Psoas muscle (tissue), 8 donors: ENCODE results near the gene TGM2. TPM values are rescaled to one million over a fixed set of nuclear protein-coding genes. Genes with fewer than 3 reads are reported as not detected.

Experiments used
- ATAC-seq, 4 donors: fragments of 200-7000 bp; cut with Tn5 transposase; one replicate each; pipeline ENCODE4 v1.9.1; 2020; ENCODE audit warnings: moderate library complexity in 3 of 4, mild to moderate bottlenecking in 2 of 4
- DNase-seq, 2 donors: peaks; one replicate each; pipeline ENCODE4 v3.0.0-alpha.2; 2020
- H3K27ac ChIP-seq: fragments of 200-600 bp; one replicate; pipeline ENCODE4 v1.8.0; 2022
- H3K27me3 ChIP-seq, 3 donors: fragments of 200-600 bp in 1 of 3; one replicate each; pipeline versions ENCODE4 v1.6.1 to v1.8.0; 2013 to 2022; ENCODE audit warnings: low read length in 2 of 3, mild to moderate bottlenecking in 2 of 3, moderate library complexity in 1 of 3; ENCODE audit not compliant: insufficient read depth in 3 of 3
- H3K36me3 ChIP-seq, 2 donors: fragments of 200-600 bp in 1 of 2; one replicate each; pipeline versions ENCODE4 v1.6.1 to v1.8.0; 2013 to 2022; ENCODE audit warnings: low read depth in 1 of 2, mild to moderate bottlenecking in 1 of 2, moderate library complexity in 1 of 2; ENCODE audit not compliant: insufficient read depth in 1 of 2
- H3K4me1 ChIP-seq: fragments of 200-600 bp; one replicate; pipeline ENCODE4 v1.8.0; 2022
- H3K4me3 ChIP-seq: fragments of 200-600 bp; one replicate; pipeline ENCODE4 v1.8.0; 2022; ENCODE audit warnings: mild to moderate bottlenecking
- H3K9me3 ChIP-seq: fragments of 200-600 bp; one replicate; pipeline ENCODE4 v1.8.0; 2022
- CTCF ChIP-seq: fragments of 200-600 bp; IDR thresholded peaks from one replicate; pipeline ENCODE4 v1.8.0; 2022; ENCODE audit warnings: antibody characterized with exemption
- WGBS, 3 donors: extraction: QIAGEN DNeasy Blood & Tissue Kit; methylation state at CpG; one replicate each; pipeline versions ENCODE4 v1.1.6 to v1.1.7; 2013; 5-methylcytosine and 5-hydroxymethylcytosine counted together
- intact Hi-C, 2 donors: fragments of 100-400 bp; cut with DNase I; formaldehyde crosslinking; loops; one replicate each; pipeline versions ENCODE4 v1.11.0 to v1.14.2; 2022
- polyA plus RNA-seq, 3 donors: library from polyadenylated mRNA; stranded (reverse); fragments of 200-250 nt; gene quantifications; one replicate each; pipeline ENCODE4 v1.2.3, GENCODE V29; 2013
- total RNA-seq, 4 donors: library from RNA; stranded (reverse); fragmentation: NEBNext Ultra II Directional in 2 of 4; extraction: Animal tissue kit (Norgen Biotek cat#: 25700) in 2 of 4; gene quantifications; one replicate each; pipeline versions ENCODE4 v1.2.1 to v1.2.4, GENCODE V29; 2021 to 2023
- donor health status: healthy with polysubstance abuse.
- donor health status: DM: no; HTN: no; CAD: no; lungs with moderate emphysema.
- donor health status: Bipolar disorder and iron deficiency.
- donor health status: healthy.
- donor health status: DM: yes; HTN: yes; CAD: no.
- donor health status: DM: no; HTN: no; CAD: no.
- donor health status: DM: no; HTN: no; CAD: no.
- donor health status: DM: yes; HTN: yes; CAD: no.

The TGM2 gene
- total and polyA plus RNA-seq, 7 donors, result 23.6 to 235 (median 117) TPM

GRCh38 chr20:38085026-38085425 is 80.0 kb downstream of the TGM2 start:
- 90 to 93% (median 92%) methylated on average over 10 of the region's 10 CpGs for WGBS, 3 donors
- intact Hi-C loops, result no loop called here
- Histone ChIP-seq H3K27me3 (no peaks in the 10 kb centered on the region), H3K36me3 (peaks cover 2 to 51% of the 10 kb centered on the region in 2 donors), H3K9me3 (no peaks in the 10 kb centered on the region), H3K27ac (no peak overlapping the region), H3K4me1 (peaks cover 17% of the 10 kb centered on the region), H3K4me3 (no peak overlapping the region)
- DNase-seq, result no peak
- ATAC-seq, result no peak
- TF ChIP-seq CTCF, result no peak

GRCh38 chr20:38084425-38084951 is 80.6 kb downstream of the TGM2 start:
- peaks cover 0 to 46% of the 10 kb centered on the region in 2 donors for H3K36me3 ChIP-seq
- no peak overlapping the region for H3K27ac ChIP-seq
- intact Hi-C loops, result no loop called here
- no peak for ATAC-seq
- WGBS, 3 donors, result 48 to 61% (median 50%) methylated on average over 5 of the region's 5 CpGs
- no peak for TF ChIP-seq CTCF
- H3K4me3 ChIP-seq, result no peak overlapping the region
- no peaks in the 10 kb centered on the region for H3K9me3 ChIP-seq
- no peak for DNase-seq
- H3K4me1 ChIP-seq, result peaks cover 17% of the 10 kb centered on the region
- H3K27me3 ChIP-seq, result no peaks in the 10 kb centered on the region

- no peak overlapping the region for H3K27ac ChIP-seq
- H3K4me1 ChIP-seq, result peaks cover 21% of the 10 kb centered on the region
- no peak for TF ChIP-seq CTCF
- ATAC-seq (peak; percentile 51 to 84 (median 80)), DNase-seq (no peak)
- peaks cover 0 to 44% of the 10 kb centered on the region in 2 donors for H3K36me3 ChIP-seq
- H3K9me3 ChIP-seq, result no peaks in the 10 kb centered on the region
- 47 to 73% (median 62%) methylated on average over 12 of the region's 12 CpGs for WGBS, 3 donors
- H3K4me3 ChIP-seq, result no peak overlapping the region
- intact Hi-C loops, result no loop called here
- H3K27me3 ChIP-seq, result no peaks in the 10 kb centered on the region
These were observed 81.6 kb downstream of the TGM2 start for GRCh38 chr20:38083338-38084048.

GRCh38 chr20:38082894-38083293 is 82.2 kb downstream of the TGM2 start:
- no peak for DNase-seq
- Histone ChIP-seq H3K27me3 (no peaks in the 10 kb centered on the region), H3K36me3 (peaks cover 0 to 38% of the 10 kb centered on the region in 2 donors), H3K27ac (no peak overlapping the region), H3K4me3 (no peak overlapping the region), H3K4me1 (peaks cover 21% of the 10 kb centered on the region), H3K9me3 (no peaks in the 10 kb centered on the region)
- intact Hi-C loops, result no loop called here
- no peak for TF ChIP-seq CTCF
- no peak for ATAC-seq

GRCh38 chr20:38081575-38081974 is 83.5 kb downstream of the TGM2 start:
- Histone ChIP-seq H3K4me1 (peaks cover 21% of the 10 kb centered on the region), H3K36me3 (peaks cover 0 to 34% of the 10 kb centered on the region in 2 donors), H3K27ac (no peak overlapping the region), H3K27me3 (no peaks in the 10 kb centered on the region), H3K4me3 (no peak overlapping the region), H3K9me3 (no peaks in the 10 kb centered on the region)
- no peak for TF ChIP-seq CTCF
- intact Hi-C loops, result no loop called here
- DNase-seq, result no peak
- ATAC-seq, result no peak
- 57 to 58% (median 58%) methylated on average over 3 of the region's 3 CpGs for WGBS, 3 donors
